Measurements from ENCODE around the gene RBMS3.
"Not testable (repeated sequence)": the region's sequence is repeated elsewhere in the genome, so short reads cannot be mapped to it uniquely, and the experiment has no call there.

The RBMS3 gene

DNA sequence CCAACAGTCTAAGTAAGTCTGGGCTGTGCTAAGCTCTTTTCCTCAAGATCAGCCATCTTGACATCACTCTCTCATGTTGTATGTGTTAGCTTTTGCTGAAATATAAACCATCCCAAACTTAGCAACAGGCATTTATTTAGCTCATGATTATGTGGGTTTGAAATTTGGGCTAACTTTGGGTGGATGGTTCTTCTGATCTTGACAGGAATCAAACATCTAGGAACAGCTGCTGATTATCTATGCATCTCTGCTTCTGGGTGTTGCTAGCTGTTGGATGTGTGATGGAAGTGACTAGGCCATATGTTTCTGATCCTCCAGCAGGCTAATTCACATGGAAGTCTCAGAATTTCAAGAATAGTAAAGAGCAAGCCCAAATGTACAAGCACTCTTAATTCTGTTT lies 710.3 kb downstream of the RBMS3 start:
- no peak for DNase-seq

GRCh38 chr3:30002797-30003196 lies 721.9 kb downstream of the RBMS3 start:
- DNase-seq, result no peak

DNA sequence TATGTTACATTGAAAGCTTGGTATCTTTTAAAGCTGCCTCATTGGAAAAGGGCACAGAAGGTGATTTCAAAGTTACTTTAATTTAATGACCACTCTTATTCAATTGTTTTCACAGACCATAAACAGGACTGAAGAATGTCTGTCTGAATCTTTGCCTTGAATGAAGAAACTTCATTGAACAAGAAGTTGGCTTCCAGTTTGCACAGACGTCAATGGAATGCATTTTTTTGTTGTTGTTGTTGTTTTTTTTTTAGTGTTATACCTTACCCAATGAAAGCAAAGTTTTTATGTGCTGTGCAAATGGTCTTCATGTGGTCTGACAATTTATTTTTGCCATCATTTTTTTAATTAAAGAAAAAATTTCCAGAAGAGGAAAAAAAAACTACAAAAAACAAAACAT lies 722.9 kb downstream of the RBMS3 start:
- no peak for DNase-seq

DNA sequence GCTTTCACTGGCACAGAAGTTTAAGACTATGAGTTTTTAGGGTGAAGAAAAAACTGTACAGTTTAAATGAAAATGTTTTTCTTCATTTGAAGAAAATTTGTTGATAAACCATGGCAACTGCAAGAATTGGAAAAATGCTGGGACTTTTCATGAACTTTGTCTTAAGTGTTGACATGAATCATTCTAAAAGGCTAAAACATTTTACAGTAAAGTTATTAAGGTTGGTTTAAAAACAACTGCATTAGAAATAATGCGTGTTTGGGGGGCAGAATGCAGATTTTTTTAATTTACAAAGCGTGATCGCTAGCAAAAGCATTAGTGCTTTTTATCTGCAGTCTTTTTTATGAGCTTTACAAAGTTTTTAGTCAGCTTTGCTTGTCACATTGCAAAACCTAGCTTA lies 723.6 kb downstream of the RBMS3 start:
- no peak for DNase-seq

GRCh38 chr3:30006111-30006510 lies 725.2 kb downstream of the RBMS3 start:
- DNase-seq, result no peak

DNA sequence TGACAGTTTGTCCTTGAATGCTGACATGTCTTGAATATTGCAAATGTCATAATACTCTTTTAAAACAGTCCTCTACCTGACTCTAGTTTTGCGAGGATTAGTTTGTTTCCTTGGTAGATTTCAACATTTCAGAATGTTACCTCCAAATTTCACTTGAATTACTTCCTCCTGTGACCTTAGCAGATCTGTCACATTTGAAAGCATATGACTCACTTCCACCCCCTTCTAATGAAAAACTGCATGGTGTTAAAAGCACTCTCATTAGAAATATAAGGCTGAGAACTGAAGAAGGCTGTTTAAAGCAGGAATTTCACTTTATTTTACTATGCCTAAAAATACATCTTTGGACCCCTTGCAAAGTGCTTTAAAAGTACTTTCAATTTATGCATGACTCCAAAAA lies 726.8 kb downstream of the RBMS3 start:
- no peak for DNase-seq

- no peak for DNase-seq
These were observed 730.4 kb downstream of the RBMS3 start for GRCh38 chr3:30011237-30011803.

GRCh38 chr3:30012941-30013543 lies 732.2 kb downstream of the RBMS3 start:
- no peak for DNase-seq

DNA sequence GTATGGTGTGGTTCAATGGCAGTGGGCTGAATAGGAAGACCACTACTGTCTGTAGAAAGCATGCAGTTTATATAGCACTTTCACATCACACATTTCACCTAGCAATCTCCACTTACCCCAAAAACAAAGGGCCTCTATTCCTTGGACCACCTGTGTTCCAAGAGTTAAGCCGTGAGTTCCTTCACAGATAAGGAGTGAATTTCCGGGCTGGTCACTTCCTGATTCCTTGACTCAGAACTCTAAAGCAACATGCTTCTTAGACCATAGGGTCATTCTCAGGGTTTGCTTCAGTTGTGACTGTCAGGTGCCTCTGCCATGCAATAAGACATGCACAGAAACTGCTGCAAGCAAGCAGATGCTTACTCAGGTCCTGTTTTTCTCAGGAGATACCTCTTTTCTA lies 737.0 kb downstream of the RBMS3 start:
- no peak for DNase-seq

DNA sequence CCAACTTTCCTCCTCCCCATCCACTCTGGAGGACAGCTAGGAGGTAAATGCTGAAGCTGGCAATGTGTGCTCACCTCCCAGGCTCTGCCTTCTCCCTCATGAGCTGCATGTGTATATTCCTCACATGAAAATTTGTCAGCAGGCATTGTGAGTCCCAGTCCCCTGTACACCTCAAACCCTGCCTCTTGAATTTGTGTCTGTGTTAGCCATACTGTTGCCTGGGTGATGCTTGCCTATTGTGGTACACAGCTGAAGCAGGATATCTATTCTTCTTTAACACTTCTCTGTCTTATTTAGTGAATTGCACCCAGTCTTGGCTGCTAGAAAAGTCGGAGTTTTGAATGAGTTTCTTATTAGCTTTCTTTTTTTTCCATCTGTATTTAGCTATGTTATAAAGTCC lies 739.5 kb downstream of the RBMS3 start:
- no peak for DNase-seq

- no peak for DNase-seq
These were observed 743.6 kb downstream of the RBMS3 start for GRCh38 chr3:30024466-30024865.

DNA sequence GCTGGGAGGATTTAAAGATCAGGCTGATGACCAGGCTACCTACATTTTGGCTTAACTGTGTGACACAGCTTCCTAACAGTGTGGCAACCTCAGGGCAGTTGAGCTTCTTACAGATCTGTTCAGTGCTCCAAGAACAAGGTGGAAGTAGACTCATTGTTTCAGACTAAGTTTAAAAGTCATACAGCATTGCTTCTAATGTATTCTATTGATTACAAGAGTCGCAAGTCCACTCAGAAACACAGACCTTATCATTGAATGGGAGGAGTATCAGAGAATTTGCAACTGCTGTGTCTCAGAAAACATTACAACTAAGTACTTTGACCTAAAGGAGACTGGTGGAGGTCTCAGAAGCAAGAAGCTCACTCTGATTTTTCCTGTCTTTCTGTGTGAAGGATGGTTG lies 746.0 kb downstream of the RBMS3 start:
- DNase-seq, result no peak

- DNase-seq, result no peak
These were observed 753.5 kb downstream of the RBMS3 start for GRCh38 chr3:30034246-30034991.

- no peak for DNase-seq
These were observed 755.2 kb downstream of the RBMS3 start for GRCh38 chr3:30035935-30036567.

- no peak for DNase-seq
These were observed 759.3 kb downstream of the RBMS3 start for GRCh38 chr3:30040126-30040525.

- DNase-seq, result not testable (repeated sequence)
These were observed 760.6 kb downstream of the RBMS3 start for GRCh38 chr3:30041481-30041880.

DNA sequence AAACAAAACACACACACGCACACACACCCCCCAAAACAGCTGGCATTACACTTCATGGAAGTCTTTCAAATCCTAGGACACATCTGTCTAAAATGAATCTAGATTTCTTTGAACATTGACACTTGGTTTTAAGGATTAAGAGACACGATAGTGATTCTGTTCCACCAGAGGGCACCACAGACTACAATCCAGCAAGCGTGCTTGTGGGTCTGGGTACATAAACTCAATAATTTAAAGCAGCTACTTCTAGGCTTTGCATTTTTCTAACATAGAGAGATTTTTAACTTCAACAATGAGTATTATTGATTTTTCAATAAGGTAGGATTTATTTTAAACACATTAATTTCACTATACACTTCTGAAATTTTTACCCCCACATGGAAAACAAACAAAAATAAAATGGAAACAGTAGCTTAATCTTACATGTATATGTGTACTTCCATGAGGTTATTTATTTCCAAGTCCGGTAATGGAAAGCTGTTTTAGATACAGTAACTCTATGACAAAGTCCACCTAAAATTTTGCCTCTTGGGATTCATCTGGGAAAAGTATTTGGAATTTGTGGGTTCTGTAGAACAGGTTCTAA lies 761.5 kb downstream of the RBMS3 start:
- no peak for DNase-seq

GRCh38 chr3:30042916-30043555 lies 762.2 kb downstream of the RBMS3 start:
- DNase-seq, result no peak

- DNase-seq, result no peak
These were observed 763.6 kb downstream of the RBMS3 start for GRCh38 chr3:30044515-30044914.

DNA sequence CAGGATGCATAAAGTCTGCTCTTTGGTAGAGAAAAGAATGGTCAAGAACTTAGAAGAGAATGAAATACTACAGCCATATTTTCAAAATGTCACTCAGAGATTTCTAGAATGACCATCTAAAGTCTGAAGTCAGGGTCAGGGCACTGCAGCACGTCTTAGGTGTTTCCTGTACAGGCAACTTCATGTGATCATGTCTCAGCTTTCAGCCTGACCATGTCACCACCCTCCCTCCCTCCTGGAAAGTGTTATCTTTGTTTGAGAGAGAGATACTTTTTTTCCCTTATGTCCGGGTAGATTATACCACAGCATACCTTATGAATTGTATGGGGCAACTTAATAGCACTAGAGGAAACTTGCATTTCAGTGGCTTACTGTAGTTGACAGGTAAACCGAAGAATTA lies 767.6 kb downstream of the RBMS3 start:
- no peak for DNase-seq

GRCh38 chr3:30050116-30050515 lies 769.2 kb downstream of the RBMS3 start:
- not testable (repeated sequence) for DNase-seq

GRCh38 chr3:30059240-30059639 lies 778.4 kb downstream of the RBMS3 start:
- no peak for DNase-seq

All from SIG-M5 (cell line).